Colon (tissue), 2 donors: Measurements from ENCODE around the gene IFFO2.
"Not testable (repeated sequence)": the region's sequence is repeated elsewhere in the genome, so short reads cannot be mapped to it uniquely, and the experiment has no call there.

Experiments used
- FAIRE-seq: peaks from 2 replicates; lab custom pipeline; 2012; peaks lifted over from hg19 to GRCh38; lab: Jason Lieb, UNC
- donor health status: control.
- donor health status: control.

Gene IFFO2

DNA sequence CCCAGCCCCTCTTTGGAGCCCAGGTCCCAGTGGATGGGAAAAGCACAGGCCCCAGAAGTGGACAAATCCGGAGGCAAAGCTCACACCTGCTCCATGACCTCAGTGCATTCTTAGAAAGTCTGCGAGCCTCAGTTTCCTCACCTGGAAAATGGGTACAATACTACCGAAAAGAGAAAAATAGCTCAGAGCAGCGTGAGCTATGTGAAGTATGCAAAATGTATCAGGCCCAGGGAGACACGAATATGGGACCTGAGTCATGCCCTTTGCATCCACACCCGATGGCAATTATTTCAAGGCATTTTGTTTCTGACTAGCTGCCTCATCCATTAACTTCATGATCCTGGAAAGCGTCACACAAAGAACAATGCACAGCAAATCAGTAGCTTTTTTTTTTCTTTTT lies 63.4 kb downstream of the IFFO2 start:
- no peak for FAIRE-seq

DNA sequence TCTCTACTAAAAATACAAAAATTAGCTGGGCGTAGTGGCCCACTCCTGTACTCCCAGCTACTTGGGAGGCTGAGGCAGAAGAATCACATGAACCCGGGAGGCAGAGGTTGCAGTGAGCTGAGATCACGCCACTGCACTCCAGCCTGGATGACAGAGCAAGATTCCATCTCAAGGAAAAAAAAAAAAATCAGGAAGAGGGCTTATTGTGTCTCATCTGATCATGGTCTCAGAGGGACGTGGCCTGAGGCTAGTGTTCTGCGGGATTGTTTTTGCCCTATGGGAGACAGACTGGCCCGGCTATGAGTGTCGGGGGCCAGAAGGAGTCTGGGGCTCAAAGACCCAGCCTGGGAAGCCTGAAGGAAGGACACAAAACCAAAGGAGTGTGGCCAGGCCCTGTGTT lies 64.6 kb downstream of the IFFO2 start:
- not testable (repeated sequence) for FAIRE-seq

DNA sequence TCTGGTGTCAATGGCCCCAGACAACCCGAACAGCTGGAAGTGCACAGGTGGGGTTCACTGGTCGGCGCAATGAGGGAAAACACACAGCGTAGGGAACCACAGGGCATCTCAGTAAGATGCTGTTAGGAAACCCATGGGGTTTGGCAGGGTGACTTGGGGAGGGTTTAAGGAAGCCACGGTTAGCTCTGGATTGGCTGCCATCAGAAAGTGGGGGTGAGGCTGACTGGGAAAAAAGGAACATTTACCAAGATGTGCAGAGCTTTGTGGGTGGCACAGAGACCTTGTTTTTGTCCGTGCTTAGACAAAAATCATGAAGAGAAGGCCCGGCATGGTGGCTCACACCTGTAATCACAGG lies 65.1 kb downstream of the IFFO2 start:
- no peak for FAIRE-seq

DNA sequence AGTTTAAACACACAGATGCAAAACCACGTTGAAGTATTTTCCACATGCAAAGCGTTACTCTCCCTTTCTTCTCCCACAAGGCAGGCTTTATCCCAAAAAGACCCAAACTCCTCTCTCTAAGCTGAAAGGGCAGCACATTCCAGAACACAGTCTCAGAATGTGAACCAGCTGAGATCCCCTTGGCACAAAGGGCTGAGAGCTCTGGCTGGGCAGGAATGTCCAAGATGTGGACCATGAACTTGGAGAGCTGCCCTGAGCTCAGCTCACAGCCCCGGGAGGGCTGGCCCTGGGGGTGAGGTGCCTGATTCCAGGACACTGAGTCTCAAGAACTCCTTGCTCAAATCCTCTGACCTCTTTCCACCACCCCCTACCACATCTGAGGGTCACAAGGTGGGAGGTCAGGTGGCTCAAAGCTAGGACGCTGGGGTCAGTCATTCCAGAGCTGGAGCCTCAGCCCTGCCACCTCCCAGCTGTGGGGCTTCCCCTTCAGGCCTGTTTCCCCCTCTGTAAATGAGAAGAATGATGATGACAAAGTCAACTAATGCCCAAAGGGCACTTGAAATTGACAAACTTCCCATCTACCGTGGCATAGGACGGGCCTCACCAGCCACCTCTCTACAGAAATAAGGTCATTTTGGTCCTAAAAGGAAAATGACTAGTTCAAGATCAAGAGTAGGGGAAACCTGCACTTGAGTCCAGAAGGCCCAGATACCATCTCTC lies 65.6 kb downstream of the IFFO2 start:
- no peak for FAIRE-seq

DNA sequence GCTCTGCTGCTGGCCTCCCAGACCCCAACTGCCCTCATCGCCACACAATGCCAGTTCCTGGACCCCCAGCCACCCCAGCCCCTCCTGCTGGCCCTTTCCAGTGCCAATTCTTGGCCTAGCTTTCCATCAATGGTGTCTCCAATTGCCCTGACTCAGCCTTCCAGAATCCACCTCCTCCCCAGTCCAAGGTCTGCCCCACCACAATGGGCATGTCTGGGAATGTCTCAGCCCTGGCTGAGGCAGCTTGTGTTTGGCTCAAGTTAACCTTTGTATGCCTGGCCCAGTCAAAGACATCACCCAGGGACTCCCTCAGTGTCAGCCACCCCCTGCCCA lies 70.5 kb downstream of the IFFO2 start:
- FAIRE-seq, result no peak

DNA sequence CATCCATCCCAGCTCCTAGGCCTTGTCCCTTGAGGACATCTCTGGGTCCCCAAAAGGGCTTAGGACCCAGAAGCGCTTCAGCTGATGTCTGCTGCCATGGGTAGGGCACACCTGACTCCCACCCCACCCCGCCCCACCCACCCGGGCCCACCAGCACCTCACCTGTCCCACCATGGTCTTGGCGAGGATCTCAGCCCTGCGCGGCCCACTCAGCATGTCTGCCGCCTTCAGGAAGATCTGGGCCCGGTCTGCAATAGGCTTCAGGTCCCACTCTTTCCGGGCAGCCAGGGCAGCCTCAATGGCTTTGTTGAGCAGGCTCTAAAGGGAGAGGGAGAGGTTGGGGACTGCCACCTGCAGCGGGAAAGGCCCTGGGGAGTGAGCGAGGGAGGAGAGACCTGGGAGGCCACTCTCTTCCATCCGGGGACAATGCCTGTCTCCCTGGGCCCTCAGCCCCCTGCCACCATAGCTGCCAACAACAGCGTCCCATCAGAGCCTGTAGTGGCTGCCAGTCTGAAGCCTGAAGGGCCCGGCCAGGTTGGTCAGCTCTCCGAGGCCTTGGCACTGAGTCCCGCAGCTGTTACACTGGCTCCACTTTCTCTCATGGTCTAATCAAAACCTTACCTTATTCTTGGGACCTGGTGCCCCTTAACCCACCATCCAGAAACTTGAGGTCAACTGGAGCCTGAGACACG lies 71.0 kb downstream of the IFFO2 start:
- no peak for FAIRE-seq

DNA sequence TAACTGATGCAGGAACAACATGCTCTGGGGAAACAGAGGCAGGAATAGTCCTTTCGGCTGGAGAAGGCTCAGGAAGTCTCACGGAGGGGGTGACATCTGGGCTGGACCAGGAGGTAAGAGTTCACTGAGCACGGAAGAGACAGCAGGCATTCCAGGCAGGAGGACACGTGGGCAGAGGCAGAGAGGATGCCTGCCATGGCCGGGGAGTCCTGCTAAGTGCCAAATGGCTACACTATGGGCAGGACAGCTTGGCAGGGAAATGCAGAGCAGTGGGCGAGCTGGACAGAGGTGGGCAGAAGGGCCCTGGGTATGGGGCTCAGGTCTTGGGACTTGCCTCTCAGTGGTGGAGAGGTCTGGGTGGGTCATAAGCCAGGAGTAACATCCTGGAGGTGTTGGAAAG lies 71.7 kb downstream of the IFFO2 start:
- no peak for FAIRE-seq

DNA sequence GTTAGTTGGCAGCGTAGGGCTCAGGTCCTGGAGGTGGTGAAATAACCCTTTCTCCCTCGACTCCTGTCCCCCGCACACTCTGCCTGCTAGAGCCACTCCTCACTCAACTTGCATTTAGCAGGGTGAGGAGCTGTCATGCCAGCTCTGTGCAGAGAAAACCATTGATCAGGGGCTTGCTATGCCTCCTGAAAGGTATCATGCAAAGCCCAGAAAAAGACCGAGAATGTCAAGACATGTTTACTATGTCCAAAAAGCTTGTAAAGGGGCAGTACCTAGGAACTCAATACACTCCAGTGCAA lies 72.1 kb downstream of the IFFO2 start:
- FAIRE-seq, result no peak

DNA sequence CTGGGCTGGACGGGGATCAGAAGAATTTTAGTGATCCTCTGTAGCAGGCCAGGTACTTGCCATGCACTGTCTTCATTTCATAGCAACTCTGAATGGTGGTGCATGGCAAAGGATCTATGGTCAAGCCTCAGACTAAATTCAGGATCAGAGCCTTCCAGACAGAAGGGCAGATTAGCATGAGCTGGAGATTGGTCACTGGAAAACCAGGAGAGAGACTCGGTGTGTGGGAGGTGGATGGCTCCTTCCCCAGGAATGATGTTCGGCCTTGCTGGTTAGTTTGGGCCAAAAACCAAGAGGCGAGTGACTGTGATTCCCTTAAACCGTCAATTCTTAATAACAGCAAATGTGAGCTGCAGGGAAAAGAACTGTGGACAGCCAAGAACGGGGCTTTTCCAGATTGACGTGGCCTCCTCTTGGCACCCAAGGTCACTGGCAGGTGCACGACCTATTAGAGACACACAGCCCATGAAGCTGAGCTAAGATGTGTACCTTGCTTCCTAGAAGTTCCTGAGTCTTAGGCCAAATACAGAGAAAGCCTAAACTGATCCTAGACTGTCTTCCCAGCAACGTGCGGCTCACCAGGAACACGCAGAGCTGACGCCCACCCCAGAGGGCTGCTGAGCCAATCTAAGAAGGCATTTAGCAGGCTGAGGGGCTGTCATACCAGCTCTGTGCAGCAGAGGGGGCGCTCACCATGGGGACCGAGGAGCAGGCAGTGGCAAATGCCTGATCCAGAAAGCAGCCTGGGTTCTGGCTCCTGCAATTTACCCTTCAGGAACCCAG lies 72.6 kb downstream of the IFFO2 start:
- no peak for FAIRE-seq

DNA sequence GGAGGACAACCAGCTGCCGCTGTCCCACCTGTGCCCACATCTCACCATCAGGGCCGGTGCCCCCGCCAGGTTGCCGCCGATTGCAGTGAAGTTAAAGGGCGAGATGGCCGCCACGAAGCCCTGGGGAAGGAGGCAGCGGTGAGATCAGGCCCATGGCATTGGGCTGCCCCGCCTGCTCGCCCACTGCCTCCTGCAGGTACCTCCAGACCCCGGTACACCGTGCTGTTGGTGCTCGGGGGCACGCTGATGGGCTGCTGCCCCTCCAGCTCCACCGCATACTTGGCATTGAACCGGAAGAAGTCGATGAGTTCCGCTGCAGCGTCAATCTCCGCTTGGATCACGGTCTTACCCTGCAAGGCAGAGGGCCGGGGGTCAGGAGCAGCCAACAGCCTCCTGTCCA lies 73.4 kb downstream of the IFFO2 start:
- no peak for FAIRE-seq

DNA sequence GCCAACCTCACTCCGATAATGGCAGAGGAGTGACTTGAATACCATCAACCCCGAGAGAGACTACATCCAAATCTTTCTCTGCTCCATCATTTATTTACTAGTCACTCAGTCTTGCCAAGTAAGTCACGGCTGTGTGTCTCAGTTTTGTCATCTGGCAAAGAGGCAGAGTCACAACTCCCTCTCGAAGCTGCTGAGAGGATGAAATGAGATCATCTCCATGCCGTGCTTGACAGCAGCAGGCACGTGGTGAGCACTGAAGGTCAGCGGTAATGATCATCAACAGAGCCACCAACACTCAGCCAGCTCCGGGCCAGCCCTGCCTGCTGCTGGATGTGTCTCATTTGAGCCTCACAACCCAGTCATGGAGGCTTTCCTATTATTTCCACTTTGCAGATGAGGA lies 74.0 kb downstream of the IFFO2 start:
- no peak for FAIRE-seq

DNA sequence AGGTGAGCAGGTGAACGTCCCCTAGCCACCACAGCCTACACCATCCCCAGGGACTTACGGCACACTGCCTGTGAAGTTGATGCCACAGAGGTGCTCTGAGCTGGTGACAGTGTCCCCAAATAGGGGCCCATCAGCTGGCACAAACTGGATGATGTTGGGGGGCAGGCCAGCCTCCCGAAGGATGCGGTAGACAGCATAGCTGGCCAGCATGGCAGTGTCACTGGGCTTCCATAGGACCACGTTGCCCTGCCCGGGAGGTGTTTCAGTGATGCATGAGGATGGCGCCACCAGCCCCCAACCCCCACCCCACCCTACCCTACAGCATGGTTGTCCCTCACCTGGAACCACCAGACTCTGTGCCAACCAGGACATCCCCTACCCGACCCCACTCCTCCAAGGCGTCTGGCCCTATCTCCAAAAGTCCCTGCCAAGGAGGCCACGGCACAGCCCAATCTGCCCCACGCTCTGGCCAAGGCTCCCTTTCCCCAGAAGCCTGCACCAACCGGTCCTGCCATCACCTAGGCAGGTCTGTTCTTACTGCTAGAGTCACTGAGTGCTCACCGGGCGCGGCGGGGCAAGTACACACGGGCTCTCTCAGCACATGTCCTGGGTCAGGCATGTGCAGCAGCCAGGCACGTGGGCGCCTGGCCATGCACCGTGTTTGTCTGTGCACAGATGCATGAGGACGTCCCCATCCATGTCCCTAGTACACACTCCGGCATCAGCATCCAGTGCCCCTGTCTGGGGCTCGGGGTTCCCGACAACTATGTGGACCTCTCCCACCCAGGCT lies 74.6 kb downstream of the IFFO2 start:
- no peak for FAIRE-seq

DNA sequence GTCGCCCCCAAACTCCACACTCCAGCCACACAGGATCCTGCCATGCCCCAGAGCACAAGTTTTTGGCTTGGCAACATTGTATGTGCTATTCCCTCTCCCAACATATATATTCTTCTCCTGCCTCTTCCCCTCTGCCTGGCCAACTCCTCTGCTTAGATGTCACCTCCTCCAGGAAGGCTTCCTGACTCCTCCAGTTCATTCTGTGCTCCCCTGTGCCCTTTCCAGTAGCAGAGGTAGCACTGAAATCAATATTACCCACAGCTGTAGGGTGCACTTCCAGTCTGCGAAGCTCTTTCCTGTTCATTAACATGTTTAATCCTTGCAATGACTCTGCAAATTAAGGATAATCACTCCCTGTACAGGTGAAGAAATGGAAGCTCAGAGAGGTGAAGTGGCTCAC lies 75.3 kb downstream of the IFFO2 start:
- no peak for FAIRE-seq

DNA sequence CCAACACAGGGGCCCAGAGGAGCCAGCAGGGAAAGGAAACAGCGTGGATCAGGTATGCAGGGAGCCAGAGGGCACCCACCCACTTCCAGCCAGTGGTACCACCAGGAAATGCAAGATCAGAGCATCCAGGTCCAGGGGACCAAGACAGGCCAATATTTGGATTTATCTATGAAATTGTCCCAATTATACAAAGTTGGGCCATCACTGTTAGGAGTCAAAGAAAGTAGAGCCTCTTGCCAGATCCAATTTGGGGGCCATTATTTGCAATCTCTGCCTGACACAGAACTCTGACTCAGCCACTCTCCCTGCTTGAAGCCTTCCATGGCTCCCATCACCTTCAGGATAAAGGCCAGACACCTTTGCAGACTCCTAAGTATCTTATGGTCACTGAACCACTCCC lies 75.9 kb downstream of the IFFO2 start:
- FAIRE-seq, result no peak

DNA sequence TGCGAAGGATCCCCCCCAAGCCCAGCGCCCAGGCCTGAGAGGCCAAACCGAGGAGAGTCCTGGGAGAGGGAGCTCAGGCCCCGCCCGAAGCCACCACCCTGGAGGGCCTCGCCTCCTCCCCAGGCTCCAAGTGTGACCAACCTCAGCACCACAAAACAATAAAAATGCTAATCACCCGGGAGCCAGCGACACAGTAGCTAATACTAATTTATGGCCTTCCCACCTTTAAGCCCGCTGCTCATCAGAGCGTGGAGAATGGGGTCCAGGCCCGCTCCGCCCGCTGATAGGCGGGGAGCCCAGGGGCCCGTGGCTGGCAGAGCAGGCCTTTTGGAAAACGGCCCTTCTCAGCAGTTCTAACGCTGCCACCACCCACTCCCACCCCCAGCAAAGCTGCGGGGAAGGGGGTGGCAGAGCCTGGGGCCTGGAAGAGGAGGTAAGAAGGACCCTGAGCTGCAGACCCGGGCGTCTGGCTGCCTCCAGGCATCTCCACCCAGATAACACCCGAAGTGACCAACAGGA lies 76.6 kb downstream of the IFFO2 start:
- FAIRE-seq, result no peak

DNA sequence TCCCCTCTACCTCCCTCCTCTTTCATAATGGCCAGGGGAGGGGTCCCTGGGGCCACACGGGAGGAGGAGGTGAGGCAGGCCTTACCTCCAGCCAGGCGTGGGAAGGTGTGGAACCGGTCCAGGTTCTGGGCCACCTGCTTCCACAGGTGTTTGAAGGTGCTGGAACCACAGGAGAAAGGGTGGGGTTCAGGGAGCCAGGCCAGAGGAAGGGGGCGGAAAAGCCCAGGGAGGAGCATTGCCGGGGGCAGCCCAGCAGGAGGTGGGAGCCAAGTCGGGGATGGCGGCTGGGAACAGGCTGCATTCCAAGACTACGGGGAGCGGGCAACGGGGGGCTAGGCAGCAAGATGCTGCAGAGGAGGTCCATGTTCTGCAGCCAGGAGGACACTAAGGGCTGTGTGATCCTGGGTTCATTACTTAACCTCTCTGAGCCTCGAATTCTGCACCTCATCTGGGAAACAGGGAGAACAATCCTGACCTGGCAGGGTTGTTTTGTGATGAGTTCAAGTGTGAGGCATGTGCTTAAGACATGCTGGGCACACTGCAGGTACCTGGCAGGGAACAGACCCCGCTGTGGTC lies 77.2 kb downstream of the IFFO2 start:
- FAIRE-seq, result no peak

DNA sequence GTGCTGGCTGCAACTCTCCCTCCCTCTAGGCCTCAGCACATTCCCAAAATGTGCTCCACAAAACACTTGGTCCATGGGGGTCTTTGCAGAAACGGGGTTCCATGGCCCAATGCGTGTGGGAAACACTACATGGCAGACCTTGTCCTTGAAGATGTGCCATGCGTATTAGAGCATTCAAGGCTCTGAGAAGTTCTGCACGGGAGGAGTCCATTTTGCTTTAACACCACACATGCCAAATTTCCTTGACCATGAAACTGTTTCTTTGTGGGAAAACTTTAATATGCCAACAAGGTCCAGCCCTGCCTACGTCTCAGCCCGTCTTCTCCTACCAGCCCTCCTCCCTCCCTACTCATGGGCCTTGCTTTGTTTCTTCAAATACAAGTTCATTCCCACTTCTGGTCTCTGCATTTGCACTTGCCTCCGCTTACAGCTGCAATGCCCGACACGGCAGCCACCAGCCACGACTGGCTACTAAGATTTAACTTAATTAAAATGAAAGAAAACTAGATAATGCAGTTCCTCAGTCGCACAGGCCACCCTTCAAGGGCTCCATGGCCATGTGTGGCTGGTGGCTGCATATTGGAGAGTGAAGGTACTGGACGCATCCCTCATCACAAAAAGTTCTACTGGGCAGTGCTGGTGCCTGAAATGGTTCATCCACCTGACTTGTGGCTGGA lies 77.8 kb downstream of the IFFO2 start:
- FAIRE-seq, result no peak

DNA sequence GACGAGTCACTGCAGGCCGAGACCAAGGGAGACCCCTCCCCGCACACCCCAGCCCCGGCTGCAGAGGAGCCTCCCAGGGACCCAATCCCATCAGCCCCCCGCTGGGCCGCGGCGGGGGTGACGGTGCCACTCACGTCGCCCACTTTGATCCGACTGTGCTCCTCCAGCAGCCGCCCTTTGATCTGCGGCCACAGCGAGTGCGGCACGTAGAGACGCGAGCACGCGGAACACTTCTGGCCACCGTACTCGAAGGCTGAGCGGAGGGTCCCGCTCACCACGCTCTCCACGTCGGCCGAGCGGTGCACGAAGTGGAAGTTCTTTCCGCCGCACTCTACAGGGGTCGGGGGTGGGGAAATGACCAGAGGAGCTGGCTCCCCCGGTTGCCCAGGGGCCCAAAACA lies 79.2 kb downstream of the IFFO2 start:
- no peak for FAIRE-seq

DNA sequence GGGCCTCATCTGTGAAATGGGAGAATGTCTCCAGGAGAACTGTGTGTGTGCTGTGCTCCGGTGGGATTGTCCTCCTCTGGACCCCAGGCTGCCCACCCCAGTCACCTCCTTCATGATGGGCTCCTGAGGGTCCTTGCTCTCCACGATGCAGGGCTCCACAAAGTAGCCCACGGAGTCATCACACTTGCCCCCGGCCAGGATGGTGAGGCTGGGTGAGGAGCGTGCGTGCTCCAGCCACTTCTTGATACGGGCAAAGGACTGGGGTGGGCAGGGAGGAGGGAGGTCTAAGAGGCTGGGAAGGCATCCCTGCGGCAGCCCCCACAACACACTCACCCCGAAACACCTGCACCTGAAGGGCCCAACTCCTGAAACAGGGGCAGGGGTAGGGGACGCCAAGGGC lies 80.3 kb downstream of the IFFO2 start:
- FAIRE-seq, result no peak

DNA sequence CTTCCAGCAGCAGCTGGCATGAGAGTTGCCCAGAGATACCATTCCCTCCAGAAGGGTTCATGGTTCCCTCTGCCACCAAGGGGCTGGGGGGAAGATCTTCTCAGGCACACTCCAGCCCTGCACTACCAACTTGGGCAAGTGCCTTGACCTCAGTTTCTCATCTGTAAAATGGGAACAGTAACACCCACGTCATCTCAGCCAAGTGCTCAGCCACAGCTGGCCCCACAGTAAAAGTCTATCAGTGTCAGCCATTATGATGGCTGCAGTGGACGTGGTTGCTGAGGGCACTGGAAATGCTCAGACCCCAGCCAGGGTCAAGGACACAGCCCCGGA lies 80.7 kb downstream of the IFFO2 start:
- no peak for FAIRE-seq

DNA sequence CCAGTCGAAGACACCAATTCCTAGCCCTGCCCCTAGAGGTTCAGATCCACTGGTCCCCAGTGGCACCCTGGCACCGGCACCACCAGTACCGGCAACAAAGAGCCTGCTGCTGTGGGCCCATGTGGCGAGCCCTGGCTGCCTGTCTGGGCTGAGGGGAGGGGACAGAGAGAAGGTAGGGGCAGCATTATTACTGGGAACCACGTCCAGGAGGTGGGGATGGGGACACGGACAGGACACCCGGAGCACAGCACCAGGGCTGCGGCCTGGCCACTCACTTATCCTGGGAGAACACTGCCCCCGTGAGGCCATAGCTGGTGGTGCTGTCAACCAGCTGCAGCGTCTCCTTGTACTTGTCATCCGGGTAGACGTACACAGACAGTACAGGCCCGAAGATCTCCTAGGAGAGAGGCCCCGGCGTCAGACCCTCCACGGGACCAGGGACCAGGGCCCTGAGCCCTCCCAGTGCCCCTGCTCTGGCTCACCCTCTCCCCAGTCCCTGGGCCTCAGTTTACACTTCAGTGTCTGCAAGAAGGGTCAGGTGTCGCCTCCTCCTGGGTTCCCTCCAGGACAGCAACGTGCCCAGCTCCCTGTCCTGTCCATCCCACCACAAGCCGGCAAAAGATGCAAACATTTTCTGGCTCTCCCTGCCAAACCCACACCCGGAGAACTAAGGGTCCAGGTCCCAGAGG lies 81.2 kb downstream of the IFFO2 start:
- no peak for FAIRE-seq
